ENCODE results near the gene FUNDC1.
"Not testable (repeated sequence)": the region's sequence is repeated elsewhere in the genome, so short reads cannot be mapped to it uniquely, and the experiment has no call there.

Gene FUNDC1

GRCh38 chrX:44542567-44543325, at the start of gene FUNDC1:
Gene FUNDC1, minus strand, starts transcription at chrX:44542859. Its CDS starts 27 bp downstream, at chrX:44542832.
- DNase-seq: peak; percentile 93 to 95

- DNase-seq: no peak
These were observed 43.2 kb upstream of the FUNDC1 start for GRCh38 chrX:44585866-44586265.

- DNase-seq: no peak
These were observed 37.8 kb upstream of the FUNDC1 start for GRCh38 chrX:44580466-44580865.

- no peak for DNase-seq
These were observed 29.8 kb upstream of the FUNDC1 start for GRCh38 chrX:44572340-44572938.

- DNase-seq: no peak
These were observed 27.9 kb upstream of the FUNDC1 start for GRCh38 chrX:44570522-44570921.

- no peak for DNase-seq
These were observed 26.5 kb upstream of the FUNDC1 start for GRCh38 chrX:44569122-44569521.

- no peak for DNase-seq
These were observed 25.5 kb upstream of the FUNDC1 start for GRCh38 chrX:44568196-44568595.

GRCh38 chrX:44561896-44562295, 19.2 kb upstream of the FUNDC1 start:
- DNase-seq: not testable (repeated sequence)

GRCh38 chrX:44550563-44550962, 7.9 kb upstream of the FUNDC1 start:
- DNase-seq: no peak

- not testable (repeated sequence) for DNase-seq
These were observed 2.8 kb upstream of the FUNDC1 start for GRCh38 chrX:44545454-44545853.

- no peak for DNase-seq
These were observed 1.4 kb upstream of the FUNDC1 start for GRCh38 chrX:44544036-44544435.

- DNase-seq: no peak
These were observed 6.5 kb downstream of the FUNDC1 start for GRCh38 chrX:44536198-44536597.

- DNase-seq: no peak
These were observed 13.3 kb downstream of the FUNDC1 start for GRCh38 chrX:44529310-44529709.

- no peak for DNase-seq
These were observed 28.4 kb downstream of the FUNDC1 start for GRCh38 chrX:44514272-44514671.

GRCh38 chrX:44507292-44507691, 35.4 kb downstream of the FUNDC1 start:
- DNase-seq: no peak

- DNase-seq: no peak
These were observed 36.0 kb downstream of the FUNDC1 start for GRCh38 chrX:44506678-44507077.

GRCh38 chrX:44503560-44503959, 39.1 kb downstream of the FUNDC1 start:
- DNase-seq: no peak

- no peak for DNase-seq
These were observed 47.6 kb downstream of the FUNDC1 start for GRCh38 chrX:44495091-44495490.

- no peak for DNase-seq
These were observed 48.3 kb downstream of the FUNDC1 start for GRCh38 chrX:44494357-44494756.

- no peak for DNase-seq
These were observed 53.1 kb downstream of the FUNDC1 start for GRCh38 chrX:44489515-44489914.

- no peak for DNase-seq
These were observed 58.0 kb downstream of the FUNDC1 start for GRCh38 chrX:44484607-44485146.

- DNase-seq: no peak
These were observed 58.6 kb downstream of the FUNDC1 start for GRCh38 chrX:44483965-44484606.

GRCh38 chrX:44482575-44482974, 60.1 kb downstream of the FUNDC1 start:
- DNase-seq: no peak

GRCh38 chrX:44480591-44480990, 62.1 kb downstream of the FUNDC1 start:
- no peak for DNase-seq
